A549 (cell line): ENCODE results near the gene KIF3A.

Experiments used
- GATA3 ChIP-seq: IDR thresholded peaks from 2 replicates; pipeline ENCODE4 v1.6.1; 2012; ENCODE audit warnings: borderline replicate concordance
- MAZ ChIP-seq: fragments of 150-350 bp; IDR thresholded peaks from 2 replicates; pipeline ENCODE4 v1.6.1; 2014; ENCODE audit warnings: antibody characterized with exemption, low read depth, low read length, borderline replicate concordance
- MYC ChIP-seq: IDR thresholded peaks from 2 replicates; pipeline ENCODE4 v1.6.1; 2012; ENCODE audit warnings: mild to moderate bottlenecking, inconsistent platforms, low read length, improper control_type of control experiment, borderline replicate concordance
- NR3C1 ChIP-seq: fragments of >200 bp; sonication (Bioruptor Twin); formaldehyde crosslinking; IDR thresholded peaks from 3 replicates; pipeline ENCODE4 v1.6.1; 2017
- POLR2A ChIP-seq: IDR thresholded peaks from 2 replicates; pipeline ENCODE4 v1.6.1; 2012; ENCODE audit warnings: mild to moderate bottlenecking, low read length
- RFX5 ChIP-seq: fragments of 450-650 bp; IDR thresholded peaks from 2 replicates; pipeline ENCODE4 v1.7.1; 2014; ENCODE audit warnings: antibody characterized with exemption, mild to moderate bottlenecking, moderate library complexity
- TF ChIP-seq, protein P1 (sequence below): fragments of >200 bp; sonication (Bioruptor Twin); formaldehyde crosslinking; IDR thresholded peaks from 3 replicates; pipeline ENCODE4 v1.5.1; 2016

GRCh38 chr5:132666310-132667123 is 70.8 kb downstream of the KIF3A start:
- TF ChIP-seq, protein P1, sequence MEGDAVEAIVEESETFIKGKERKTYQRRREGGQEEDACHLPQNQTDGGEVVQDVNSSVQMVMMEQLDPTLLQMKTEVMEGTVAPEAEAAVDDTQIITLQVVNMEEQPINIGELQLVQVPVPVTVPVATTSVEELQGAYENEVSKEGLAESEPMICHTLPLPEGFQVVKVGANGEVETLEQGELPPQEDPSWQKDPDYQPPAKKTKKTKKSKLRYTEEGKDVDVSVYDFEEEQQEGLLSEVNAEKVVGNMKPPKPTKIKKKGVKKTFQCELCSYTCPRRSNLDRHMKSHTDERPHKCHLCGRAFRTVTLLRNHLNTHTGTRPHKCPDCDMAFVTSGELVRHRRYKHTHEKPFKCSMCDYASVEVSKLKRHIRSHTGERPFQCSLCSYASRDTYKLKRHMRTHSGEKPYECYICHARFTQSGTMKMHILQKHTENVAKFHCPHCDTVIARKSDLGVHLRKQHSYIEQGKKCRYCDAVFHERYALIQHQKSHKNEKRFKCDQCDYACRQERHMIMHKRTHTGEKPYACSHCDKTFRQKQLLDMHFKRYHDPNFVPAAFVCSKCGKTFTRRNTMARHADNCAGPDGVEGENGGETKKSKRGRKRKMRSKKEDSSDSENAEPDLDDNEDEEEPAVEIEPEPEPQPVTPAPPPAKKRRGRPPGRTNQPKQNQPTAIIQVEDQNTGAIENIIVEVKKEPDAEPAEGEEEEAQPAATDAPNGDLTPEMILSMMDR, result no peak
- TF ChIP-seq MYC (no peak), NR3C1 (no peak), GATA3 (no peak), RFX5 (no peak), POLR2A (no peak), MAZ (no peak)
